HG03066 (cell line): Measurements from ENCODE around the gene GTF2F2.

Experiments
- ATAC-seq: cut with Tn5 transposase; IDR thresholded peaks from one replicate; pipeline ENCODE4 v1.9.1; 2021; ENCODE audit warnings: low read depth; ENCODE audit not compliant: unreplicated experiment

GTF2F2 gene

DNA sequence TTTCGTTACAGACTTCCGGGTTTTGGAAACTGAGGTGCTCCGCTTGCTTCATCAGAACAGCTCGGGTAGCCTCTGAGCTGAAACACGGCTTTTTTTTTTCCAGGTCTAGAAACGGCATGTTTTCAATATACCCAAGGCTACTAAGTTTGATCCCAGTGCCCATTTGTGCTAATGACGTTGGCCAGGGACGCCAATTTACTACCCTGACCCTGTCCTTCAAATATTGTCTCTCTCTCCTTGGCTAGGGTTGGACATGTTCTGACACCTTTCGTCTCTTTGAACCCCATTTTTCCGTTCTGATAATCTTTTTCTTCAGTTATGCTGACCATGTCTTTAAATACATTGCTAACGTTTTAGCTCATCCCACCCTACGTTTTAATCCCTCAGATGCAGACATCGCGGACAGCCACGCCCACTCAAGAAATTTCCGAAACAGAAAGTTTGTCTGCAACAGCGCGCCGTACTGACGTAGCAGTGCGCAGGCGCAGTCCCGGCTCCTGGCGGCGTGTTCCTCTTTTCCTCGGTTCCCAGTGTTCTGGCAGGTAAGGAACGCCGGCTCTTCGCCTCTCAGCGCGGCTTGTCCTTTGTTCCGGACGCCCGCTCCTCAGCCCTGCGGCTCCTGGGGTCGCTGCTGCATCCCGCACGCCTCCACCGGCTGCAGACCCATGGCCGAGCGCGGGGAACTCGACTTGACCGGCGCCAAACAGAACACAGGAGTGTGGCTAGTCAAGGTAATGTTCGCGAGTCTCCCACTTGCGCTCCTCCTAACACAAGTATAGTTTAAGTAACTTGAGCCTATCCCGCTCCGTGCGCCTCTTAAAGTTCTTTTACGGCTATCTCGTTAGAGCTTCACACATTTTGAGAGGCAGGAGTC lies at the start of gene GTF2F2:
TSS of gene GTF2F2 (plus strand) at position 520 of the 874 bp plus-strand sequence. CDS start at position 666, 146 bp downstream.
- ATAC-seq: peak; percentile 75

- ATAC-seq: no peak
Observed at GRCh38 chr13:45073809-45074208, 46.5 kb upstream of the GTF2F2 start.

GRCh38 chr13:45074721-45075120 lies 45.6 kb upstream of the GTF2F2 start:
- ATAC-seq: no peak

- no peak for ATAC-seq
Observed at GRCh38 chr13:45078003-45078402, 42.3 kb upstream of the GTF2F2 start.

- no peak for ATAC-seq
Observed at GRCh38 chr13:45082964-45083363, 37.3 kb upstream of the GTF2F2 start.

DNA sequence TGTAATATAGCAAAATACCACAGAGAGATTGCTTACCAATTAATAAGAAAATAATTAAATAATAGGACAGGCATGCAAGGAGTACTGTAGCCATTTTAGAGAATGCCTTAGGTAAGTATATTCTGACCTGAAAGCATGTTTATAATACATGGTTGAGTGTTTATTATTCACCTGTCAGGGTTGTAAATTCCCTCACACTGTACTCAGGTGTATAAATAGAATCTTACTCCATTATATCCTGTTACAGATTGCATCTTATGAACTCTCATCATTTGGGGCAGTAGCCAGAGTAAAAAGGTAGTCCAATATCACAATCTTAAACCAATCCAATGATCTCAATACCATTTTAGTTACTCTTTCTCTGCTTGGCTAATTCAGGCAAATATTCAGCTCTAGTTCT lies 35.8 kb upstream of the GTF2F2 start:
- no peak for ATAC-seq

- ATAC-seq: no peak
Observed at GRCh38 chr13:45086484-45086883, 33.8 kb upstream of the GTF2F2 start.

- no peak for ATAC-seq
Observed at GRCh38 chr13:45092663-45093062, 27.6 kb upstream of the GTF2F2 start.

DNA sequence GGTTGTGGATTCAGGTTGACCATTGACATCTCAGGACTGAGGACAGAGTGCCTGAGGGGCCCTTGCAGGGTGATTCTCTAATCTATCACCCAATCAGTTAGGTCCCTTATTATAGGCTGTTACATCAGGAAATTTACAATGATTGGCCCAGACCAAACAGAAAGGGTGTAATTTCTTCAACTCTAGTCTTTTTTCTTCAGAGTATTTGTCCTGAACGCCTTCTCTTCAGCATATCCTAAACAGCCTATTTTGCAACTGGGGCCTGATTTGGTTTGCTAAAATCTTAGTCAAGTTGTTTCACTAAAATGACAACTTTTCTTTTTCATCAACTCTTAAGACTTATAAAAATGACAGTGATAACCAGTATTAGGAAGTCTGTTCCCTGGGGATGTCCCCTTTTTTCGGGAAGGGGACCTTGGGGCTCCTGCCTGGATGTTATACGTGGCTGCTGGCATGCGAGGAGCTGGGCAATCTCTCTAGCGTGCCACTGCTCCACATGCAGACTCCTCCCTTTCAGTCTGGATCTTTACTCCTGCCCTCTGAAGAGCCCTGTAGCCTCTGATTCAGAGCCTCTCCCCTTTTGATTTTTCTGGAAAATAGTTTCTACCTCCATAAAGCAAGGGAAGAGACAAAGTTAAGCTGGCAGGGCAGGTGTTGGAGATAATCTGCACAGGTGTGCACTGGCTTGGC lies 19.6 kb upstream of the GTF2F2 start:
- no peak for ATAC-seq

- ATAC-seq: no peak
Observed at GRCh38 chr13:45101327-45102018, 18.8 kb upstream of the GTF2F2 start.

DNA sequence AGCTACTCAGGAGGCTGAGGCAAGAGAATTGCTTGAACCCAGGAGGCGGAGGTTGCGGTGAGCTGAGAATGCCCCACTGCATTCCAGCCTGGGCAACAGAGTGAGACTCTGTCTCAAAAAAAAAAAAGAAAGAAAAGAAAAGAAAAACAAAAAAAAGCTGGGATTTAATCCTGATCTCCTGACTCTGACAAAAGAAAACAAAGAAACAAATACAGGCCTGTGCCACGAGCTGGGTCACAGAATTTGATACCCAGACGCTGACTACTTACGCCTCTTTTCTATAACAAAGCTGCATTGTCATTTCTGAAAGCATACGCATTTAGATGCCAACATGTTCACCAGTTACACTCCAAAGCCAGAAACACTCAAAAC lies 18.2 kb upstream of the GTF2F2 start:
- ATAC-seq: no peak

DNA sequence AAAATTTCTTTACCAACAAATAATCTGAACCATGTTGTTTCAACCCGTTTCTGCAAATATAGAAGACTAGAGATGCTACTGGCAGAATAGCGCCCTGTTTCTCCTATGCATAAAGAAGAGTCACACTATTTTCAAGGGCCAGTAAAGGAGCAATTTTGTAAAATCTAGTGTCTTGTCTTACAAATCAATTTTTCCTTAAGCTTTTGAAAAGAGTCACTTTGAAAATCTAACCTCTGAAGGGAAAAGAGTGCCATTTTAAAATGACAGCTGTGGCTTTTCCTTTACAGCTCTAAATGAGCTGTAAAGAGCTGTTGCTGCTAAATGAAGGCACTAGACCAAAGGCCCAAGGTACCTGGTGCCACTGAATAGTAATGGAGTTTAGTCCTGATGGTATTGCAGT lies 16.9 kb upstream of the GTF2F2 start:
- no peak for ATAC-seq

GRCh38 chr13:45104261-45104660 lies 16.0 kb upstream of the GTF2F2 start:
- ATAC-seq: no peak

DNA sequence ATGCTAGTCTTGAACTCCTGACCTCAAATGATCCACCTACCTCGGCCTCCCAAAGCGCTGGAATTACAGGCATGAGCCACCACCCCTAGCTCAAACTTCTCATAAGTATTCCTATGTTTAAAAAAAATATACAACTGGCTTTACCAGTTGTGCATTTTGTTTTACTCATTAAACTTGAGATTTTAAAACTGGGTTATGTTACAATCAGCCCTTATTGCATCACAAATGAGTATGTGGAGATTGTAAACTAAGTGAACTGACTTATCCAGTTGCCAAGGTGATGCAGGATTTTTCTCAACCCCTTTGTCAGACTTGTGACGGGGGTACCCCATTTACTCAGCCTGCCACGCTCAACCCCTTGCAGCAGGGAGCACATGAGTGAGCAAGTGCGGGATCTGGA lies 14.4 kb upstream of the GTF2F2 start:
- ATAC-seq: no peak

GRCh38 chr13:45107539-45107938 lies 12.8 kb upstream of the GTF2F2 start:
- ATAC-seq: no peak

- ATAC-seq: peak; percentile 24
Observed at GRCh38 chr13:45108716-45109101, 11.6 kb upstream of the GTF2F2 start.

DNA sequence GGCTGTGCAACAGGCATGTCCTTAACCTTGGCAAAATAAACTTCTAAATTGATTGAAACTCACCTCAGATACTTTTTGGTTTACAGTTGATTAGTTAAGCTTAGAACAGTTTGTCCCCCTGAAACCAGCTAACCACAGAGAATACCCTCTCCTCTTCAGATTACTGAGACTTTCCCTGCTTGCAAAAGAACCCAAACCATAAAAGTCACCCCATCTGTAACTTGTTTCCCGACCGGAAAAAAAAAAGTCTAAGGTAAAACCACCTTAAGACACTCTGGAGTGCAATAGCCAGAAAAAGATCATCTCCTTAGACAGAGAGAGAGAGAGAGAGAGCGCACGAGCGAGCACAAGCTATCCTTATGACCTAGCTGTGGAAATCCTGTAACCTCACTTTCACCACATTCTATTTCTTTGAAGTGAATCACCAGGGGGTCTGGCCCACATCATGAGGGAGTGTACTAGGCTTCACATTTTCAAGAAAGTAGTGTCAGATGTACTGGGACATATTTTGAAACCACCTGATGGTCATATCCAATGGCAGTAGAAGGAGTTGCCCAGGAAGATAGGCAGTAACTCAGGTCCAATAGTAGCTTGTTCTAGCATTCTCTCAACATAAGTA lies 11.1 kb upstream of the GTF2F2 start:
- ATAC-seq: peak; percentile 65

- ATAC-seq: no peak
Observed at GRCh38 chr13:45113233-45114224, 6.8 kb upstream of the GTF2F2 start.

- peak; percentile 40 for ATAC-seq
Observed at GRCh38 chr13:45119469-45119990, 780 bp upstream of the GTF2F2 start.
